HG03457 (cell line): ENCODE measurements around the gene ARHGAP44.

Experiments used
- ATAC-seq: cut with Tn5 transposase; IDR thresholded peaks from one replicate; pipeline ENCODE4 v1.9.1; 2021; ENCODE audit warnings: moderate number of reproducible peaks; ENCODE audit not compliant: unreplicated experiment

The ARHGAP44 gene

DNA sequence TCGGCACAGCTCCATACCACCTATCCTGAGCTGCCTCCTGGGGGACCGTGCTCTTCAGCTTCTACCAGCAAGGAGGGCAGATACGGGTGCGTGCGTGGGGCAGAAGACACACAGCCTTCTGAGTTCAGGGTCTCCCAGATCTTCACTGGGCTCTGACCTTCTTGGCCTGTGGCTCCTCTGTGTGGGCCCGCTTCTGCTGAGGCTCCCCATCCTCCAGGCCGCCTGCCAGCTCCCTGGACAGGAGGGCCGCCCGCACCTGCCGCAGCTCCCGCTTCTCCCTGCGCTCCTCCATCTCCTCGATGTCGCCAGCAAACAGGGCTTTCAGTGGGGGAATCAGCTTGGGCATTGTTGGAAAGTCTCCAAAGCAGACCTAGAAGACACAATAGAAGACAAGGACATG, 203.4 kb downstream of the ARHGAP44 start:
- no peak for ATAC-seq

DNA sequence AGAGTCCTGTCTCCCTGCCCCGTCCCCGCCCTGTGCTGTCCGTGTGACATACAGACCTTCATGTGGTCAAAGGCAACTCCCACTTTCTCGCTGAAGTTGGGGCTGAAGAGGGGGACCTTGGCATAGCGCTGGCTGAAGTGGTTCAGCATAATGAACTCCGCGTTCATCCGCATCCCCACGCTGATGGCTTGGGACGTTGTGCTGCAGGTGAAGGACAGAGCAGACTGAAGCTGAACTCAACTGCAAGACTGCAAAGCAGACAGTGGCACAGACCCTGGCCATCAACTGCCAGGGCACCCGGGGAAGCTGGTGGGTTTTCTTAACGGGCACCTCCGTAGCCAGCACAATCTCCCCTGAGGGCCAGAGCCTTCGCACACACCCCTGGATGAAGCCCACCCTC, 204.3 kb downstream of the ARHGAP44 start:
- ATAC-seq, result no peak

DNA sequence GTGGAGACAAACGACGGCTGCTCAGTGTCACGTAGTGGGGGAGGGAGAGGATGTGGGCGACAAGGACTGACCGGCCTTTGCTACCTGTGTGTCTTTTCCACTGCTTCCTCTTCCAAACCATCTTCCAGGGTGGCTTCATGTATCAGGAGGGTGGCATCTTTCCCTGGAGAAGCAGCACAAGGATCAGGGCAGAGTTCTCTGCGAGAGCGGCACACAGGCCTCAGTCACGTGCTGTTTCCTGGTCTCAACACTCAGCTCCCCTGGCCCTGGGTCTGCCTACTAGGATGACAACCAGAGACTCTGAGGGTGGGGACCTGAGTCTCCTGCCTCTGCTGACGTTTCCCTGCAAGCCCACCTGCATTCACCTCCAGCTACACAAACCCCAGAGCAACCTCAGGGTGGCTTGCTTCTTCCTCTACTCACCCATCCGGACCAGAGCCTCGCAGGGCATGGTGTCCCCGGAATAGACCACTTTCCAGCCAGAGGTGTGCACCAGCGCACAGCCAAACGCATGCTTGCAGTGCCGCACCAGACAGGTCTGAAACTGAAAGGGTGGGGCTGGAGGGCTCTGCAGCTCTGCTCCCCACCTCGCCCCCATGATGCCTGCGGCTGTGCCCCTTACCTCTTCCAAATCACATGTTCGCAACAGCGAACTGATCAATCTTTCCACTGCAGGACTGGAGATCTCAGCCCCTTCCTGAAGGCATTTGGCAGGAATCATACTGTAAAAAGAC, 205.2 kb downstream of the ARHGAP44 start:
- ATAC-seq, result no peak

GRCh38 chr17:12995106-12995895, 206.0 kb downstream of the ARHGAP44 start:
- ATAC-seq, result no peak

DNA sequence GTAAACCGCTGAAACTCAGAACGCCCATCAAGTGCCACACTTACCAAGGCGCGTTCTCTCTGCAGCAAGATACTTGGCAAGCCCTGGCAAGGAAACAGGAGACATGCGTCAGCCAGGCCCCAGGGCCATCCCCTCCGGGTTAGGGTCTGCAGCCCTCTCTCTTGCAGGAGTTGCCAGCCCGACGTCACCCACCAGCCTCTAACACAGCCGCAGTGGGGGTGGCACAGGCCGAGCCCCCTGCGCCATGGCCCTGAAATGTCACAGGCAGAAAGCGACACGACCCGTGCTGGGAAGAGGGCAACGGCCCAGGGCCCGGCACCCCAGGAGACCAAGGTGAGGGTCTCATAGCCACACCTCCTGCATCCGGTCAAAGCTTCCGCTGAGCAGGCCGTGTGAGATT, 206.6 kb downstream of the ARHGAP44 start:
- ATAC-seq, result no peak

GRCh38 chr17:12996357-12996756, 207.1 kb downstream of the ARHGAP44 start:
- no peak for ATAC-seq

GRCh38 chr17:12996941-12997340, 207.6 kb downstream of the ARHGAP44 start:
- no peak for ATAC-seq

- ATAC-seq, result no peak
Observed at GRCh38 chr17:12998461-12998860, 209.2 kb downstream of the ARHGAP44 start.

- ATAC-seq, result no peak
Observed at GRCh38 chr17:12998874-12999273, 209.6 kb downstream of the ARHGAP44 start.

DNA sequence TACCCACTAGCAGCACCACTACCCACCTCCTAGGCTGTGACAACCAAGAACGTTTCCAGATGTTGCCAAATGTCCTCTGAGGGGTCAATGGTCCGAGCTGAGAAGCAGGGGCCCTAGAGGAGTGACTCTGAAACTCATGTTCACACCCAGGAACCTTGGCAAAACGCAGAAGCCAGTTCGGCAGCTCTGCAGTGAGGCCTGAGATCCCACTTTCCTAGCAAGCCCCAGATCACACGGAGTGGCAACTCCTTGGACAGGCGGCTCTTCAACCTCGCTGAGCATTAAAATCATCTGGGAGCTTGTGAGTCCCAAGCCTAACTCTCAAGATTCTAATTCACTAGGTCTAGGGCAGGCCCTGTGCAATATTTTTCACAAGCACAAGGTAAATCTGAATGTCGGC, 211.3 kb downstream of the ARHGAP44 start:
- ATAC-seq, result no peak

DNA sequence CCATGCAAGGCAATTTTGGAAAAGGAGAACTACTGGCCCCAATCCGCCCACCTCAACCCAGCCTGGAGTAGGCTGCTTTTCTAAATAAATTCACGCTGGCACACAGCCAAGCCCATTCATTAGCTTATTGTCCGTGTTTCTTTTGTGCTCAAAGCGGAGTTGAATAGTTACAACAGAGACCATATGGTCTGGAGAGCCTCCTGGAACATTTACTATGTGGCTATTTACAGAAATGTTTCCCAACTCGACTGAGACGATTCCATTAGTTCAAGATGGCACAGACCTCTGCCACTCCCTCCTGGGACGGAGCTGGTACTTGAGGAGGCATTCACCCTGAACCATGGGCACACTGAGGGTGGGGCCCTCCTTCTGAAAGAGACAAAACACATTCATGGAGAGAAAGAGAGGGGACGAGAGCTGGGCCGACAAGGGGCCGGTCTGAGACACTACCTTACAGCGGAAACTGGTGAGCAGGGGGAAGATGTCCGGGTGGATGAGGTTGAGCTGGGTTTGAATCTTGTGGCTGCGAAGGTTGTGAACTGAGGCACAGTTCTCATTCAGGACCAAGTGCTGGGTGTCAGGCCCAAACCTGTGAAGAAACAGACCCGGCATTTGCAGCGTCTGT, 212.8 kb downstream of the ARHGAP44 start:
- no peak for ATAC-seq

DNA sequence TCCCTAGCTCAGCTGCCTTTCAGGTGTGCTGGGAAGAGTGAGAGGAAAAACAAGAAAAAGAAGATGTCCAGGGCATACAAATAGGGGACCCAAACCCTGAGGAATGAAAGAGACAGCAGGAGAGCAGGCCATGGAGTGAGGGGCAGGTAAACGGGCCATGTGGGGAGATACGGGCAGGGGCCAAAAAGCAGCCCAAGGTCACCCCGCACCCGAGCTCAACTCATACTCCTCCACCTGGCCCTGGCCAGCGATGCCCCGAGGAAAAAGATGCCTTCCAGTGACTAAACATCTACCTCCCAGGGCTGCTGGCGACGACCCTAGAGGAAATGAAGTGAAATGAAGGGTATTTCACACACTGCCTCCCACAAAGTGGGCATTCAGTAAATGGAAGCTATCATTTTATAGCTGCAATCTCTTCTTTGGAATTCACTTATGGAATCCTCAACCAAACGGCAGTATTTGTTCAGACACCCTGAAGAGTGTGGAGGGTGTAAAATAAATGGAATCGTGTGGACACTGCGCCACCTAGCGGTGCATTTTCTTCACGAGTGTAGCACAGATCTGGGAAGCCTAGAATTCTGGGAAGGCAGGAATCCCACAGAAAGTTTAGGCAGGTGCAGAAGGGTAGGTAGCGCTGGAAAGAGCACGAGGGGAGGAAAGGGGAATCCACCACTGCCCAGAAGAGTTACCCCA, 213.6 kb downstream of the ARHGAP44 start:
- ATAC-seq, result no peak

- ATAC-seq, result no peak
Observed at GRCh38 chr17:13003454-13003851, 214.2 kb downstream of the ARHGAP44 start.

DNA sequence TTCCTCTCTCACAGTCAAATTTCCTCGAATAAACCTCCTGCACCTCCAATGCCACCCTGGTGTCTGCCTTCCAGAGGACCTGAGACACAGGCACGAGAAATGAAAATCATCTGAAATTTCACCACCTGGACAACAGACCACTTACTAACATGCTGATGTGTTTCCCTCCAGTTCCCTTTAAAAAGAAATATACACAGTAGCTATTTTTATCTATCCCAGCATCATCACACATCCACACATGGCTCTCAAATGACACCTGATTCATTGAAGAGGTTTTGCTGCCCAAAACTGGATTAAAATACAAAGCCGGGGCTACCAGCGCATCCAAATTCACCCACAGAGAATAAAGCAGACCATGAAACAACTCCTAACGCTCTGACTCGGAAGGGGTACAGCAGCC, 214.6 kb downstream of the ARHGAP44 start:
- no peak for ATAC-seq

GRCh38 chr17:13004336-13004735, 215.0 kb downstream of the ARHGAP44 start:
- ATAC-seq, result no peak

DNA sequence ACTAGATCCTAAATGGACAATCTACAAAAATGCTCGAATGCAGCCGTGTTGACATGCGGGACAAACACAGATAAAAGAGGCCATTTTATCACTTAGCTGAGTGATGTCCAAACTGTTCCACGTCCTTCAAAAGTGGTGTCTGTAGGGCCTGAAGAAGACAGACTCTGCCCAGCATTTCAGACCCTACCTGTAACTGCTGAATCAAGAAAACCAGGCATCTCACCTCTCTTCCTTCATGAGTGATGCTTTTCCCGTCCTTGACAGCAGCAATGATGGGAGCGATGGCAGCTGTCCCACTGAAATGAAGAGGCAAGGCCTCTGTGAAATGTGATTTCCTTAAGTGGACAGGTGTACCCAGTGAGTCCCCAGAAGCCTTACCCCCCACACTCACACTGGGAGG, 216.2 kb downstream of the ARHGAP44 start:
- no peak for ATAC-seq

DNA sequence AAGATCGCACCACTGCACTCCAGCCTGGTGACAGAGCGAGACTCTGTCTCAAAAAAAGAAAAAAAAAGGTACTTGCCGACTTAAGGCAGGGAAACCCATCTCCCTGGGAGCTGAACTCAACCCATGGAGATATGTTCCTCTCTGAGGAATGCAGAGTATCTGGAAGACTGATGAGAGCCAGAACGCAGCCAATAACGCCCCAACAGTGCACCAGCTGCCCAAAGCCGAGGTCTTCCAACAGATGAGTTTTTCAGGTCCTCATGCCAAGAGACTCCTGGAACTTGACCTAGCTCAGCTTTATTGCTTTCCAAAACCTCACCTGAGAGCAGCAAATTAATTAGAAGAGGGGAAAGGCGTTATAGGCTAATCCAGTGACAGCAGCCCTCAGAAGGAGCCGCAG, 219.2 kb downstream of the ARHGAP44 start:
- ATAC-seq, result no peak

GRCh38 chr17:13010959-13011358, 221.7 kb downstream of the ARHGAP44 start:
- no peak for ATAC-seq

- ATAC-seq, result no peak
Observed at GRCh38 chr17:13014801-13015200, 225.5 kb downstream of the ARHGAP44 start.

DNA sequence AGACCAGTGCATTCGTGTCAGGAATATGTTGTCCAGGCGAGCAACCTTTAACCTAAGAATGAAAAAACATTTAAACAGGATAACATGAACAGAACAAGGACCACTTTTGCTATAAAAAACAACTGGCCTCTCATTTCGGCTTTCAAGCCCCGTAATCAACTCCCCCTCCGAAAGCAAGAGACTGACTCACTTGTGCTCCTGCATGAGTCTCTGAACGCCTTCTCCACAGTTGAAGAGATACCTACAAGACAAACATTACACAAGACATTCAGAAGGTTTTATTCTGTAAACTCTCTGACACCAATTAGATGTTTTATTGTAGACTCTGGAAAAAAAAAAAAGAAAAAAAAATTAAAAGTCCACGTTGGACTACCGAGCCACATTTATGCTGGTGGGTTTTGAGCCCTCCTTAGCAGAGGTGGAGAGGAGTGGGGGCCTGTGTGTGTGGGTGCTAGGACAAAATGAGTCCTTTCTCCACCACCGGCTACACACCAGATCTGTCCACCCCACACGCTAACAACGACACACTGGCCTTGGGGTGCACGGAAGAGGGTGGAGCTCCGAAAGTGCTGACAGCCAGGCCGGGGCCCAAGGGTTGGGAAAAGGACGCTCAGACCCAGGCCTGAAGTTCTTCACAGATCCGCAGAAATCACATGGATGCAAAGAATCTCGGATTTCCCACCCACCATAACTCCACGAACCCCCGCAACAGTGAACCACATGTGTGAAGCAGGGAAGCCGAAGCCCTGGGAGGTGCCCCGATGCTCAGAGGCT, 227.8 kb downstream of the ARHGAP44 start:
- ATAC-seq, result peak; percentile 4
